GM18861 (cell line): ENCODE results near the gene EXO5.
A peak's percentile ranks its signal among the peaks of the same experiment; 100 is the strongest.
"Not testable (repeated sequence)": the region's sequence is repeated elsewhere in the genome, so short reads cannot be mapped to it uniquely, and the experiment has no call there.

ENCODE experiments used
- ATAC-seq: cut with Tn5 transposase; IDR thresholded peaks from one replicate; pipeline ENCODE4 v1.9.1; 2021; ENCODE audit not compliant: unreplicated experiment

The EXO5 gene

GRCh38 chr1:40508375-40509341 lies at the start of gene EXO5:
Gene EXO5, plus strand, starts transcription at chr1:40508767. Its CDS starts 5,778 bp downstream, at chr1:40514545.
- peak; percentile 74 for ATAC-seq

GRCh38 chr1:40462956-40463590 lies 45.5 kb upstream of the EXO5 start:
- ATAC-seq, result no peak

GRCh38 chr1:40469327-40469726 lies 39.2 kb upstream of the EXO5 start:
- no peak for ATAC-seq

- ATAC-seq, result no peak
Measured at GRCh38 chr1:40475268-40475667, 33.3 kb upstream of the EXO5 start.

- no peak for ATAC-seq
Measured at GRCh38 chr1:40476924-40477677, 31.5 kb upstream of the EXO5 start, which contains the start of gene ZFP69. Gene ZFP69, plus strand, starts transcription at chr1:40477290. Its CDS starts 2,072 bp downstream, at chr1:40479362.

GRCh38 chr1:40477678-40478053 lies 30.9 kb upstream of the EXO5 start:
- no peak for ATAC-seq

GRCh38 chr1:40478276-40478675 lies 30.3 kb upstream of the EXO5 start:
- ATAC-seq, result no peak

- no peak for ATAC-seq
Measured at GRCh38 chr1:40479156-40479555, 29.4 kb upstream of the EXO5 start.

GRCh38 chr1:40495315-40495903 lies 13.2 kb upstream of the EXO5 start:
- ATAC-seq, result no peak

- not testable (repeated sequence) for ATAC-seq
Measured at GRCh38 chr1:40502651-40503050, 5.9 kb upstream of the EXO5 start.

GRCh38 chr1:40507973-40508372 lies 594 bp upstream of the EXO5 start:
- ATAC-seq, result no peak

GRCh38 chr1:40519517-40519916 lies 10.9 kb downstream of the EXO5 start:
- ATAC-seq, result no peak

- ATAC-seq, result no peak
Measured at GRCh38 chr1:40530735-40531380, 22.3 kb downstream of the EXO5 start.

GRCh38 chr1:40531381-40532061 lies 23.0 kb downstream of the EXO5 start, which contains the start of gene ZNF684:
Gene ZNF684, plus strand, starts transcription at chr1:40531637. Its CDS starts 1,530 bp downstream, at chr1:40533167.
- peak; percentile 81 for ATAC-seq

GRCh38 chr1:40532062-40532389 lies 23.5 kb downstream of the EXO5 start:
- ATAC-seq, result no peak

GRCh38 chr1:40532844-40533424 lies 24.4 kb downstream of the EXO5 start:
- ATAC-seq, result no peak

- no peak for ATAC-seq
Measured at GRCh38 chr1:40534589-40534988, 26.0 kb downstream of the EXO5 start.

GRCh38 chr1:40535732-40536131 lies 27.2 kb downstream of the EXO5 start:
- ATAC-seq, result no peak

GRCh38 chr1:40539338-40539737 lies 30.8 kb downstream of the EXO5 start:
- ATAC-seq, result no peak

- ATAC-seq, result no peak
Measured at GRCh38 chr1:40546957-40547356, 38.4 kb downstream of the EXO5 start.
